GM19455 (cell line): Measurements from ENCODE around the gene MIA3.
"Not testable (repeated sequence)": the region's sequence is repeated elsewhere in the genome, so short reads cannot be mapped to it uniquely, and the experiment has no call there.

ENCODE experiments used
- ATAC-seq: cut with Tn5 transposase; IDR thresholded peaks from one replicate; pipeline ENCODE4 v1.9.1; 2021; ENCODE audit not compliant: unreplicated experiment

Gene MIA3, protein sequence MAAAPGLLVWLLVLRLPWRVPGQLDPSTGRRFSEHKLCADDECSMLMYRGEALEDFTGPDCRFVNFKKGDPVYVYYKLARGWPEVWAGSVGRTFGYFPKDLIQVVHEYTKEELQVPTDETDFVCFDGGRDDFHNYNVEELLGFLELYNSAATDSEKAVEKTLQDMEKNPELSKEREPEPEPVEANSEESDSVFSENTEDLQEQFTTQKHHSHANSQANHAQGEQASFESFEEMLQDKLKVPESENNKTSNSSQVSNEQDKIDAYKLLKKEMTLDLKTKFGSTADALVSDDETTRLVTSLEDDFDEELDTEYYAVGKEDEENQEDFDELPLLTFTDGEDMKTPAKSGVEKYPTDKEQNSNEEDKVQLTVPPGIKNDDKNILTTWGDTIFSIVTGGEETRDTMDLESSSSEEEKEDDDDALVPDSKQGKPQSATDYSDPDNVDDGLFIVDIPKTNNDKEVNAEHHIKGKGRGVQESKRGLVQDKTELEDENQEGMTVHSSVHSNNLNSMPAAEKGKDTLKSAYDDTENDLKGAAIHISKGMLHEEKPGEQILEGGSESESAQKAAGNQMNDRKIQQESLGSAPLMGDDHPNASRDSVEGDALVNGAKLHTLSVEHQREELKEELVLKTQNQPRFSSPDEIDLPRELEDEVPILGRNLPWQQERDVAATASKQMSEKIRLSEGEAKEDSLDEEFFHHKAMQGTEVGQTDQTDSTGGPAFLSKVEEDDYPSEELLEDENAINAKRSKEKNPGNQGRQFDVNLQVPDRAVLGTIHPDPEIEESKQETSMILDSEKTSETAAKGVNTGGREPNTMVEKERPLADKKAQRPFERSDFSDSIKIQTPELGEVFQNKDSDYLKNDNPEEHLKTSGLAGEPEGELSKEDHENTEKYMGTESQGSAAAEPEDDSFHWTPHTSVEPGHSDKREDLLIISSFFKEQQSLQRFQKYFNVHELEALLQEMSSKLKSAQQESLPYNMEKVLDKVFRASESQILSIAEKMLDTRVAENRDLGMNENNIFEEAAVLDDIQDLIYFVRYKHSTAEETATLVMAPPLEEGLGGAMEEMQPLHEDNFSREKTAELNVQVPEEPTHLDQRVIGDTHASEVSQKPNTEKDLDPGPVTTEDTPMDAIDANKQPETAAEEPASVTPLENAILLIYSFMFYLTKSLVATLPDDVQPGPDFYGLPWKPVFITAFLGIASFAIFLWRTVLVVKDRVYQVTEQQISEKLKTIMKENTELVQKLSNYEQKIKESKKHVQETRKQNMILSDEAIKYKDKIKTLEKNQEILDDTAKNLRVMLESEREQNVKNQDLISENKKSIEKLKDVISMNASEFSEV (N-terminal part only)

DNA sequence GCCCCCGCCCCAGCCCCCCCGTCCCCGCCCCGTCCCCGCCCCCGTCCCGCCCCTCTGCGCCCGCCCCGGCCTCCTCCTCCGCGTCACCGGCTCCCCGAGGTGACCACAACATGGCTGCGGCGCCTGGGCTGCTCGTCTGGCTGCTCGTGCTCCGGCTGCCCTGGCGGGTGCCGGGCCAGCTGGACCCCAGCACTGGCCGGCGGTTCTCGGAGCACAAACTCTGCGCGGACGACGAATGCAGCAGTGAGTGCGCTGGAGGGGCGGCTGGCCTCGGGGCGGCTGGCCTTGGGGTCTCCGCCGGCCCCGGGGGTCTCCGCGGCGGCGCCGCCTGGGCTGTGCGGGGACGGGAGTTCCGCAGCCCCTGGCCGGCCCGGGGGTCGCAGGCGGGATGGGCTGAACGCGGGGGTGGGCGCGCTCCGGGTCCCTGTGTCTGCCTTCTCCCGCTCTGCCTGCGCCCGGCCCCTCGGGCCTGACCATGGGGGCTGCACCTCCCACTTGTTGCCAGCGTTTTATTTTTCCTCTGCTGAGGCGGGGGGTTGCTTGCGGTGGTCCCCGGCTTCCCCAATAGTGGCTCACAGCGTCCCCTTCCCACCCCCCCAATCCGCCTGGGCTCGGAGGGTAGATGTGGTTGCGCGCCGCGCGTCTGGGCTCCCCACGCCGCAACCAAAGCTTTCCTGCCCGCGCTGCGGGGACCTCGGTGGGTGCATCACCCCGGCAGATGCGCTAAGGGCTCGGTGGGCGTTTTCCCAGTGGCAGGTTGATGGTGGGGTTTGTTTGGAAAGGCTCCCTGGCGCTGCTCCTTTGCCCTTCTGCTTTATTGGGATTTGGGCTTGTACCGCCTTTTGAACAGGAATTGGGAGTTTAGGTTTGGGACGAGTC, at the start of gene MIA3:
Gene MIA3, plus strand, starts transcription at position 97 of the 879 bp plus-strand sequence. Its CDS starts 14 bp downstream, at position 111.
- peak; percentile 59 for ATAC-seq

GRCh38 chr1:222570837-222571236, 47.1 kb upstream of the MIA3 start:
- ATAC-seq = no peak

DNA sequence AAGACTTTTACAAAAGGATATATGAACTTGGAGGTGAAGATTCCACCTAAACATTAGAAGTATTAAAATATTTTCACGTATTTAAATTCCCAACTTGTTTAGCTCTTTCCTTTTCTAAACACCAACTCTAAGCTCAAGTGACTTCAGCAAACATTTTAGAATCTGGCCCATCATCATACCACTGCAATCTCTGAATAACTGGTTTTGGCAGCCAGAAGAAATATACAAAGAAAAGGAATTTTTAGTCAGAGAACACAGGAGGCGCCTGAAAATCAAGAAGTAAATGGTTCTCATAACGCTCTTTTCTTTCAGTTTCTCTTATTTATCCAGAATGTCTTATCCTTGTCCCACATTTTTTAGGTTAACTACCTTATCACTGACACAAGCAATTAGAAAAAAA, 38.6 kb upstream of the MIA3 start:
- ATAC-seq = no peak

- no peak for ATAC-seq
These were observed 35.7 kb upstream of the MIA3 start for GRCh38 chr1:222582099-222582774.

GRCh38 chr1:222583079-222583478, 34.8 kb upstream of the MIA3 start:
- ATAC-seq = peak; percentile 89

DNA sequence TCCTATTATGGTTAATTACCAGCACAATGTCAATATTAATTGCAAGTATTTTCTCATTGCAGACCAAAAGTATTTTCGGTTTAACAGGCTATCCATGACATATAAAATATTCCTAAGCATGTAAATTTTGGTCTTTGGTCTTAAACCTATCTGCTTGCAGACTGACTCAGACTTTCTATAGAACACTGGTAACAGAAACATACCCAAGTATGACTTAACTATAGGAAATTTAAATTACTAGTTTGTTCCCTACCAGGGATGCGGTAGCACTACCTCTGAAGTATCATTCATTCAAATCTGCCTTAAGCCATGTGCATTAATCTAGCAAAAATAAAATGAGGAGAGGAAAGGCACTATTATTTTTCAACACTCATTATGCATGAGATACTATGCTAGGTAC, 31.1 kb upstream of the MIA3 start:
- no peak for ATAC-seq

DNA sequence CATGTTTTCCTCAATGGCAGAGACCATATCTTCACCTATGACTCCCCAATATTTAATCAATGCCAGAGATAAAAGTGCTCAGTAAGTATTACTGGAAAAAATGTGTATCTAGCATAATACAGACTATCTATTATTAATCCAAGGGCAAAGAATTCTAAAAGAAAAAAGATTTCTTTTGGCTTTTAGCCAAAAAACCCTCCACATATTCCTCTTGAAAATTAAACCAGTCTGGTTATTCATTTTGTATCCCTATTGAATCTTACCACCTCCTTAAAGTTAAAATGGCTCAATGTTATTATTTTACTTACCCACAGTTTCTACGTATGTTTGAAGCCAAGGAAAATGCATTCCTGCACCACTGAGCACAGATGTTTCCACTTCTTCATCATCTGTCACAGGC, 29.8 kb upstream of the MIA3 start:
- no peak for ATAC-seq

GRCh38 chr1:222589462-222590302, 28.2 kb upstream of the MIA3 start, which contains the start of gene TAF1A:
TAF1A (minus strand) TSS chr1:222589933.
- peak; percentile 99 for ATAC-seq

DNA sequence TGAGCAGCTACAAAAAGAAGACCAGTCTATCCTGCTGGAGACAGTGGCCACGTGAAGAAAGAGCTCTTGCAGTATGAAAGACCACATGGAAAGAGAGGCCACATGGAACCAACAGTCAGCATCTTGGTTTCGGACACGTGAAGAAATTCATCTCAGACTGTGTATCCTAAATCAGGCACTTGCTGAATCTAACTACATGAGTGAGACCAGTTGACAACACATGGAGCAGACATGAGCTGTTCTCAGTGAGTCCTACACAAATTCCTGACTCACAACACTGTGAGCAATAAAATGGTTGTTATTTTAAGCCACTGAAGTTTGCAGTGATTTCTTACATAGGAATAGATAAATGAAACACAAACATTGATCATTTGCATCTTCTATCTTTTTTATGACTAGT, 25.7 kb upstream of the MIA3 start:
- no peak for ATAC-seq

GRCh38 chr1:222594789-222595188, 23.1 kb upstream of the MIA3 start:
- no peak for ATAC-seq

DNA sequence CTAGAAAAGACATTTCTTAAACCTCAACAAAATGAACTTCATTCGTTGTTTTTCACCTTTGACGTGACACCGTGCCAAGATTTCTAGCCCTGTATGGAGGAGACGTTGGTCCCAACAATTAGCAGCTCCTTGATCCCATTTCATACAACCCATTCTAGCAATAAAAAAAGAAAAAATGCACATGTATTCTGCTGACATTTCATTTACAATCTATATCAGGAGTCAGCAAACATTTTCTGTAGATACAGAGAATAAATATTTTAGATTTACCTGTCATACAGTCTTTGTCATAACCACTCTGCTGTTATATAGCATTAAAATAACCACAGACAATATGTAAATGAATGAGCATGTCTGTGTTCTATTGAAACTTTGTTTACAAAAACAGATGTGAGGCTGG, 21.2 kb upstream of the MIA3 start:
- ATAC-seq = no peak

DNA sequence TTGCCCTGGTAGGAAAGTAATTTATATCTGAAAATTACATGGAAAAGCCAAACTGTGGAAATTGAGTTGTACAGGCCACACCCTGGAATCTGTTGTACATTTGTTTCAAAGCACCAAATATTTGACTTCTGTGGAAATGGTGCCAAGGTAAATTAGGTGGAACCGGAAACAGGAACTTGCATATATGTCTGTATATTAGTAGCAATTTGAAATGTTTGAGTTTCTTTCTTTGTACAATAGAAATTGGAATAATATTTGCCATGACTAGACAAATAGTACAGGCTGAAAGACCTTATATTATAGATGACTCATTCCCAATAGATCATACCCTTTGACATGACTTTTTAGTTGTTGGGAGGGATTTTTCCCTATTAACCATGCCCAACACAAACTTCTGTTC, 17.6 kb upstream of the MIA3 start:
- ATAC-seq = no peak

DNA sequence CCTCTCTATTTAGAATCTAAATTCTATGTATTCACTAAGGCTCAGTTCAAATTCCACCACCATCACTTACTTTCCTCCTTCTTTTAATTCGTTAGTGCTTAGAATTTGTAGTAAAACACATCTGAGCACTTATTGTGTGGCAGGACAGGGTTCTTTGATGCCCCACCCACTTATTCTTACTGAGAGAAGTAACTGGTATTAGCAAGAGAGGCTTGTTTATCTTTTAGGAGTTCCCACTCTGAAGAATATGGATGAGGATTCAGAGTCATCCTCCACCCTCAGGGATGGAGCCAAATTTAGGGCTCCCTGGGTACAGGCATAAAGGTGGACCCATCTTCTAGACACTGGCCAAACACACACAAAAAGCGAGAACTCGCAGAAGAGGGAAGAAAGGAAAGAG, 16.6 kb upstream of the MIA3 start:
- ATAC-seq = no peak

GRCh38 chr1:222606757-222607156, 11.1 kb upstream of the MIA3 start:
- ATAC-seq = no peak

GRCh38 chr1:222609111-222609510, 8.8 kb upstream of the MIA3 start:
- ATAC-seq = not testable (repeated sequence)

- ATAC-seq = no peak
These were observed 7.2 kb upstream of the MIA3 start for GRCh38 chr1:222610728-222611127.

- ATAC-seq = no peak
These were observed 4.3 kb upstream of the MIA3 start for GRCh38 chr1:222613627-222614026.

DNA sequence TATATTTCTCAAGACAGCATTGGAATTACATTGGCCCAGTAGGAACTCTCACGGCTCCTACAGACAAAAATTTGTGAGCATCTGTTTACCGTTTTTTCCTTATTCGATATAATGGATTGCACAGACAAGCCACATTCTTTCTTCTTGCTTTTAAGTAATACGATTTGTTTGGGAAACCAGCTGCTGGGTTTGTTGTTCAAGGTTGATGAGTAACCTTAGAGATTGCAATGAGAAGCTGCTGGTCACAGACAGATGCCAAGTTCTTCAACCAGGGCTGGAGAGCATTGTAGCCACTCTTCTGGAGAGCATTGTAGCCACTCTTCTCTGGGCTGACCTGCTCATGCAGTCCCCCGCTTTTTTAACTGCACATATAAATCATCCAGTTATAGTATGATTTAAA, 1.4 kb upstream of the MIA3 start:
- ATAC-seq = no peak
